Glomerular visceral epithelial cell (primary cell): ENCODE data around the gene MAP4.
"Not testable (repeated sequence)": the region's sequence is repeated elsewhere in the genome, so short reads cannot be mapped to it uniquely, and the experiment has no call there.

Experiments used
- DNase-seq: peaks from one replicate; pipeline ENCODE4 v3.0.0-alpha.2; 2016; ENCODE audit errors: extremely low spot score

MAP4 gene, protein sequence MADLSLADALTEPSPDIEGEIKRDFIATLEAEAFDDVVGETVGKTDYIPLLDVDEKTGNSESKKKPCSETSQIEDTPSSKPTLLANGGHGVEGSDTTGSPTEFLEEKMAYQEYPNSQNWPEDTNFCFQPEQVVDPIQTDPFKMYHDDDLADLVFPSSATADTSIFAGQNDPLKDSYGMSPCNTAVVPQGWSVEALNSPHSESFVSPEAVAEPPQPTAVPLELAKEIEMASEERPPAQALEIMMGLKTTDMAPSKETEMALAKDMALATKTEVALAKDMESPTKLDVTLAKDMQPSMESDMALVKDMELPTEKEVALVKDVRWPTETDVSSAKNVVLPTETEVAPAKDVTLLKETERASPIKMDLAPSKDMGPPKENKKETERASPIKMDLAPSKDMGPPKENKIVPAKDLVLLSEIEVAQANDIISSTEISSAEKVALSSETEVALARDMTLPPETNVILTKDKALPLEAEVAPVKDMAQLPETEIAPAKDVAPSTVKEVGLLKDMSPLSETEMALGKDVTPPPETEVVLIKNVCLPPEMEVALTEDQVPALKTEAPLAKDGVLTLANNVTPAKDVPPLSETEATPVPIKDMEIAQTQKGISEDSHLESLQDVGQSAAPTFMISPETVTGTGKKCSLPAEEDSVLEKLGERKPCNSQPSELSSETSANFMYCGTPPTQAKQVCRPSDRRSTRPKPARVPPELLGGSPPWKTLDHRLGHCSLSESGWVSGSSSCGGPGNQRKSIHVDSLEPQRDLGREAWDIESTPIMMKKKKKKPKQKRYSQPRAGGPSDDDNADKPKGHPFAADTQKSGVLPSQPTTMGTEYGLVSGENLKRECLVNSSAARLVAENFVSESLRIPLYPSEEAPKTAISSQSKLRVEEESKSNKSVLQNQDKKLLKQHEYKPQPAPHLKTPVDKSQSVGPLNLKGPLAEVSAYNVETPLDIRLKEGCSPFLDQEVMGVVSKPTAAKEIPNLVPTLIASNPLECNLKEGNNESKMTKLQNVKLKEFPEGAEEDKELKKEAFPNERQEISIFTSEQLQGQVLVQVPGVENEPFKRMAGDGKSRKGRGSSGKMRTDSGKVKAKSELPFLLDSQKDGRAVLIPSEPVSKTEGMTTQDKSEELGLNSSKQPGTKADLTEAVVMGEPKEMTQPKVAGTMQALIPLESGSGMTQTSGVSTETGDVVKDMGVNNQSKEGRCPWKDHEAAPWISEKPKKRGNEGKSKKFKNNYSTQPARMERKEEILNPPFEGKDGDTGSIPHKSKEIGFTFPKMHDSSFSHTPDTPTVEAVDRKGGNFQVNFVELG (N-terminal part only)

DNA sequence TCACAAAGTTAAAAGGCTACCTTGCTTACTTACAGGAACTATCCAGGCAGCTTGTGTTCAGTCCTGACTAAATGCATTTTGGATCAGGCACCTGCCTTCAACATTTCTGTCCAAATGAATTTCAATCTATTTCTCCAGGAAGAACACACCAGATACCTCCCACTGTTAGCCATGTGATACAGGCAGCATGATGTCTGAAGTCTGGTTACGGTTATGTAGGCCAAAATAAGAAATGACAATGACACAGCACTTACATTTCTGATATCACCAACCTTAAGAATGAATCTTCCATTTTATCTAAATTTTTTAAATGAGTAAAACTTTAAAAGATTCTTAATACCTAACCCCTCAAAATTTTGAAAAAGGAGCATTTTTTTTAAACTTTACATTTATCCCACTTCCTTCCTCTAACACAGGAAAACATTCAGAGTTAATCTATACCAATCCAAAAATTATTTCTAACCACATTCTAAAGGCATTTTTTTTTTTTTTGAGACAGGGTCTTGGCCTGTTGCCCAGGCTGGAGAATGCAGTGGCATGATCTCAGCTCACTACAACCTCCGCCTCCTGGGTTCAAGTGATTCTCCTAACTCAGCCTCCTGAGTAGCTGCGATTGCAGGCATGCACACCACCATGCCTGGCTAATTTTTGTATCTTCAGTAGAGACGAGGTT is at the start of gene MAP4:
MAP4 (minus strand) TSS at position 116 of the 673 bp plus-strand sequence. CDS start 17,556 bp downstream, outside the sequence.
- DNase-seq = peak; percentile 76

DNA sequence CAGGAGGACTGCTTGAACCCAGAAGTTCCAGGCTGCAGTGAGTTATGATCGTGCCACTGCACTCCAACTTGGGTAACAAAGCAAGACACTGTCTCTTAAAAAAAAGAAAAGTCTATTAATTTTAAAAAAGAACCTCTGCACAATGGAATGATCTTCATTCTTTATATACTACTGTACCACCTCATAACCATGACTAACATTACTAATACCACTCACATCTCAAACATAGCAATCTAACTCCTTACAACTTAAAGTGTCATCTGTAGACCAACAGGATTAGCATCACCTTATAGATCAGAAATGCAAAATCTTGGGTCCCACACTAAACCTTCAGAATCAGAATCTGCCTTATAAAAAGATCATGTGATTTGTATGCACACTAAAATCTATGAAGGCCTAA is 48.8 kb upstream of the MAP4 start:
- no peak for DNase-seq

DNA sequence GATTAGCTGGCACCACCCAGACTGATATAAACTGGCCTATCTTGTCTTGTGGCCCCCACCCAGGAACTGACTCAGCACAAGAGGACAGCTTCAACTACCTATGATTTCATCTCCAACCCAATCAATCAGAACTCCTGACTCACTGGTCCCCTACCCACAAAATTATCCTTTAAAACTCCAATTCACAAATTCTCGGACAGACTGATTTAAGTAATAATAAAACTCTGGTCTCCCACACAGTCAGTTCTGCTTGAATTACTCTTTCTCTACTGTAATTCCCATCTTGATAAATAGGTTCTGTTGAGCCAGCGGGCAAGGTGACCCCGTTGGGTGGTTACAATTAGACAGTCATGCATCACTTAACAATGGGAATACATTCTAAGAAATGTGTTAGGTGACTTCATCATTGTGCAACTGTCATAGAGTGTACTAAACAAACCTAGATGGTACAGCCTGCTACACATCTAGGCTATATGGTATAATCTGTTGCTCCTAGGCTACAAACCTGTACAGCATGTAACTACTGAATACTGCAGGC is 48.1 kb upstream of the MAP4 start:
- peak; percentile 83 for DNase-seq

DNA sequence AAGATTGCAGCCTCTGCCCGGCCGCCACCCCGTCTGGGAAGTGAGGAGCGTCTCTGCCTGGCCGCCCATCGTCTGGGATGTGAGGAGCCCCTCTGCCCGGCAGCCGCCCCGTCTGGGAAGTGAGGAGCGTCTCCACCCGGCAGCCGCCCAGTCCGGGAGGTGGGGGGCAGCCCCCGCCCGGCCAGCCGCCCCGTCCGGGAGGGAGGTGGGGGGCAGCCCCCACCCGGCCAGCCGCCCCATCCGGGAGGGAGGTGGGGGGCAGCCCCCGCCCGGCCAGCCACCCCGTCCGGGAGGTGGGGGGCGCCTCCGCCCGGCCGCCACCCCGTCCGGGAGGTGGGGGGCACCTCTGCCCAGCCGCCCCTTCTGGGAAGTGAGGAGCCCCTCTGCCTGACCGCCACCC is 45.4 kb upstream of the MAP4 start:
- DNase-seq = not testable (repeated sequence)

DNA sequence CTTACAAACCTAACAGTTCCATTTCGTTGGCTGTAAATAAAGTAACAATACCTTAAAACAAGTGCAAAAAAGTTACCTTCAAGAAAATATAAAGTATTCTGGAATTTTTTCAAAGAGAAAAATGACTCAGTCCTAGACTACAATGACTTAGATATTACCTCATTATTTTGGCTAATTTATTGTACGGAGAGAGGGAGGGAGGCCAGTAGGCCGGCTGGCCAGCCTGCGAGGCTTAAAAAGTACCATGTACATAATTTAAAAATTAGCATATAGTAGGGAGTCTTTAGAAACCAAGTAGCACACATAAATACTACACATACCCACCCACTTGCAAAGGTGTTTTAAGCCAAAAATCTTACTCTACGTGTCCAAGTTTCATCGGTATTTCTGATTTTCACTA is 41.9 kb upstream of the MAP4 start:
- DNase-seq = no peak

DNA sequence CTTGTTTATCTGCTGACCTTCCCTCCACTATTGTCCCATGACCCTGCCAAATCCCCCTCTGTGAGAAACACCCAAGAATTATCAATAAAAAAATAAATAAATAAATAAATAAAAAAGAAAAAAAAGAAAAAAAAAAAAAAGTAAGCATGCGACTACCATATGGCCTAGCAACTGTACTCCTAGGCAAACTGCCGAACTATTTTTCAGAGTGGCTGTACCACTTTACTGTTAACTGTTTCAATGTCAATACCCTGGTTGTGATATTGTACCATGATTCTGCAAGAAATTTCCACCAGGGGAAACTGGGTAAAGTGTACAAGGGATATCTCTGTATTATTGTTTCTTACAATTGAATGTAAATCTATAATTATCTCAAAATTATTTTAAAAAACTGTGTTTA is 41.3 kb upstream of the MAP4 start:
- DNase-seq = no peak

DNA sequence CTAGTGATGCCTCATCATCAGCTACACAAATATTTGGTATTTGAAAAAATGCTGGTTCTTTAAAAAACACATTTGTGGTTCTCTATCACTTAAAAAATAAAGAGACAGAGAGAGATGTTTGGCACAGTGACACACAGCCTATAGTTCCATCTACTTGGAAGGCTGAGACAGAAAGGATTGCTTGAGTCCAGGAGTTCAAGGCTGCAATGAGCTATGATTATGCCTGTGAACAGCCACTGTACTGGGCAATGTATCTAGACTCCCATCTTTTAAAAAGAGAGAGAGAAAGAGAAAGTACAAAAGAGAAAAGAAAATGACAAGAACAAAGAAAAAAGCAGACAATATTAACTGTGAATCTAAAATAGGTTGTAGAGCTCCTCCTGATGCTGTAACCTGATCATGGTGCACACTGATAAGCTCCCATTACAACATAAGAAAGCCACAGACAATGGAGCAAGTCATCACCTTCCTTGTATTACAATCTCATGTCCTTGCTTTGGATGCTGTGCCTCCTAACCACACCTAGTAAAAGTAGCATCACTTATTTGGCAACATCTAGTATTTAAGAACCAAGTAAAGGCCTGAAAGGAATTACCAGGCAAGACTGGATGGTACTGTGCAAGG is 31.7 kb upstream of the MAP4 start:
- DNase-seq = no peak

DNA sequence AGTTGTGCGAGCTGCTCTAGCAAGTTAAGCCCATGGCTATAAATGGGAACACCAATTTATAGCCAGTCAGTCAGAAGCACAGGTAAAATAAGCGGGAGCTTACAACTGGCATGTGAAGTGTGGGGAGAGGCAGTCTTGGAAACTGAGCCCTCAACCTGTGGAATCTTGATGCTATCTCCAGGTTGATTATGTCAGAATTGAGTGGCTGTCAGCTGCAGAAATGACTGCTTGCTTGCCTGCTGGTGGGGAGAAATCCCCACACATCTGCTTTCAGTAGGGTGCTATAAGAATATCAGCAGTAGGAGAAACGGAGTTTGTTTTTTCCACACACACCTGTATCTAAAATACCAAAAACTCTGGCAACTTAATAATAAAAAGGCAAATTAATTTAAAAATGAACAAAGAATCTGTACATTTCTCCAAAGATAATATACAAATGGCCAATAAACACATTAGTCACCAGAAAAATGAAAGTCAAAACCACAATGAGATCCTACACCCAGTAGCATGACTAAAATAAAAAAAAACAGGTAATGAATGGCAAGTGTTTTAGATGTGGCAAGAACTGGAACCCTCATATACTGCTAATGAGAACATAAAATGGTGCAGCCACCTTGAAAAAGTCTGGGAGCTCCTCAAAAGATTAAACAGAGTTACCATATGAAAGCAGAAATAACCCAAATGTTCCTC is 26.0 kb upstream of the MAP4 start:
- DNase-seq = no peak

DNA sequence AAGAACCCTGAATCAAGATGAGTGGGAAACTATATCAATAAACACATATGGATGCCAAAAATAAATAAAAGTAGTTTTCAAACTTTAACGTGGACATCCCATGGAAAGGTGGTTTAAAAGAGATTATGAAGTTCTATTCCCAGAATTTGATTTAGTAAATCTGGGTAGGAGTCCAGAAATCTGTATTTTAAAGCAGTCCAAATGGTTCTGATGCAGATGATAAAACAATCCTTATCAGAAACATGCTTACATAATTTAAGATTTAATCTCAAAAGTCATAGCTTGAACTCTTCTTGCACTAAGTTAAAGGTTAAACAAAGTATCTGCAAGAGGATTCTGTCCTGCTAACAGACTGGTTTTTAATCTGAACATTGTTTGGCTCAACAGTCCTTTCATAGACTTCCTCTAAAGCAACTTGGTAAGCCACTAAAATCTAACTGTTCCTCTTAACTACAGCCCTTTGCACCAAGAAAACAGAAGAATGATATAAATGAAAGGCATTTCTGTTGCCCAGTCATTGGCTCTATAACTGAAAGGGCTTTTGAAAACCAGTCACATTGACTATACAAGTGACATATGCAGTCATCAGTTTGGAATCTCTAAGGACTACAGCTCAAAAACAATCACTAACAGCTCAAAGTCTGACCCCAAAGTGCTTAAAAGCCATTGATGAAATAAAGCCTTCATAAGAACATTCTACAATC is 23.4 kb upstream of the MAP4 start:
- peak; percentile 72 for DNase-seq

DNA sequence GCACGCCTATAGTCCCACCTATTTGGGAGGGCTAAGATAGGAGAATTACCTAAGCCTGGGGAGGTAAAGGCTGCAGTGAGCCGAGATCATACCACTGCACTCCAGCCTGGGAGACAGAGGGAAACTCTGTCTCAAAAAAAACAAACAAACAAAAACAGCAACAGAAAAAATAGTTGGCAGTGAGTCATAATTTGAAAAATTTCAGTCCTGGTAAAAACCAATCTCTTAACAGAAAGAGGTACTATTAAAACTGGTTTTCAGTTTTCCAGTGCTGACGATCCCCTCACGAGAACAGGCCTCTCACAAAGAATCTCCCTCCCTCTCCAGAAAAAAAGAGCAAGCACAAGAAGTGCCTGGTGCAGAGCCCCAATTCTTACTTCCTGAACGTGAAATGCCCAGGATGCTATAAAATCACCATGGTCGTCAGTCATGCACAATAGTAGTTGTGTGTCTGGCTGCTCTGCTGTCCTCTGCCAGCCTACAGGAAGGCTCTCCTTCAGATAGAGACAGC is 22.8 kb upstream of the MAP4 start:
- no peak for DNase-seq

DNA sequence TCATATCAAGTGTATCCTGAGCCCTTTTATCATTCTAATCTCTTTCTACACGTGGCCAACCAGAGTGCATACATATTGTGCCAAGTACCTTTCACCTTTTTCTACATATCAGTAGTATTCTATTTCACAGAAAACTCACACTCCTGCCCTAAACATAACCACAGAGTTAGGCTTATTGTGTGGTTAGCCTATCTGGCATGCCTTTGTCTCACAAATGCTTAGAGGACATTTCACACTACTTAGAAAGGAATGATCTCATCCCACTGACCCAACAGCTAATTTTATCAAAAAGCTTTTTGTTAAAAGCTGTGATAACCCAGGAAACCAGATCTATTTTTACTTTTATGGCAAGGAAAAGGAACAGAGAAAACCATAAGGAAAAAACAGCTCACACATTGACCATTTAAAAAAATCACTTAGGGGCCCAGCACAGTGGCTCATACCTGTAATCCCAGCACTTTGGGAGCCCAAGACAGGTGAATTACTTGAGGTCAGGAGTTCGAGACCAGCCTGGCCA is 17.8 kb upstream of the MAP4 start:
- peak; percentile 86 for DNase-seq

DNA sequence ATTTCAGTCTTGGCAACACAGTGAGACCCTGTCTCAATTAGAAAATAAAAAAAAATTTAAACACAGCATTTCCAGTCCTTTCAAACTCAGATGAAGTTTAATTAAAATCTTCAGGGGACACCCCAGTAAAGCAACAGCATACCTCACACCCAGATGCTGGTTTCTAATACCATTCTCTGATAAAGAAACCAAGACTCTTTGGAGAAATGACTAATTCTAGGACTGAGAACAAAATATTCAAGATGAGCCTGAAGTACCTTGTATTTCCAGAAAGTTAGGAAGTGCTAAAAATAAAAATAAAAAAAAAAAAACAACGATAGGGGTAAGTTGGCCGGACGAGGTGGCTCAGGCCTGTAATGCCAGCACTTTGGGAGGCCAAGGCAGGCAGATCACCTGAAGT is 14.0 kb upstream of the MAP4 start:
- no peak for DNase-seq

DNA sequence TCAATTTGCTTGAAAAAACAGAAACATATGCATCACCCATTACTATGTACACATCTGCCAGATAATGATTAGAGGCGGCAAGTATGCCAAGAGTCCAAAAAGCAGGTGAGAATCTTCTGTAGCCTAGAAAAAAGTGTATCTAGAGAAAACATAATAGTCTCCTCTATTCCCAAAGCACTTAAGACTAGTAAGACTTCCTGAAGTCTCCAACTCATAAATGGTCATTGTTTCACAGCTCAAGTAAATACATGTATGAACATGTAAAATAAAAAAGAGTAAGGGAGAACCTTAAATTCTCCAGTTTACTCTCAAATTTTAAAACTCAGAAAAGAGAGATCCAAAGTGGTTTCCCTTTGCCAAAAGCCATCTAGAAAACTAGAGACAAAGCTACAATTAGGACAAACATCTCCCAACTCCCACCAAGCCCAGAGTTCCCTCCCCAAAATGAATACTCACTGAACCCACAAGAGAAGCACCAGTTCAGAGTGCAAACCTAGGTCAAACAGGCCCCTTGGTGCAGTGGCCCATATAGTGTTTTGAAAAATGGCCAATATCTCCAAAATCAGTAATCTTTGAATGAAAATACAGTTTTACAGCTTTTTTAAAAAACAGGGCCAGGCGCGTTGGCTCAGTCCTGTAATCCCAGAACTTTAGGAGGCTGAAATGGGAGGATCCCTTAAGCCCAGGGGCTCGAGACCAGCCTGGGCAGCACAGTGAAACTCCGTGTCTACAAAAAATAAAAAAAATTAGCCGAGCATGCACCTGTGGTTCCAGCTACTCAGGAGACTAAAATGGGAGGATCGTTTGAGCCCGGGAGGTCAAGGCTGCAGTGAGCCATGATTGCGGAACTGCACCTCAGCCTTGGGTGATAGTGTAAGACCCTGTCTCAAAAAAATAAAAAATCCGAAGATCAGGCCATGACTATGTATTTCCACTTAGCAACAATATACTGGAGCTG is 11.0 kb upstream of the MAP4 start:
- no peak for DNase-seq

DNA sequence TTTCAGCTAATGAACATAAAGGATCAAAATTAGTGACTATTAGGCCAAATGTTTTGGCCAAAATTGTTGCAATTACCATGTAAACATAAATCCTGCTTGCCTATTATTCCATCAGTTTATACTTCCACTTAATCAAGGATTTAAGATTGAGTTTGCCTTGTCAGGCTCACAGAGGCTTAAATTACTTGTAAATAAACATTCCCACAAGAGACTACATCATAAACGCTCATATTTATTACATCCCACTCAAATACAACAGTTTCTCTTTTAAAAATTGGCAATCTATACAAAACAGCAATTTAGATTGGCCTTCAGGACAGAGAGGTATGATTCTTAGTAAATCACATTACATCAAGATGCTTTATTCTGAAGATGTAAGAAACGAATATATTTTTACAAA is 9.9 kb upstream of the MAP4 start:
- DNase-seq = no peak

DNA sequence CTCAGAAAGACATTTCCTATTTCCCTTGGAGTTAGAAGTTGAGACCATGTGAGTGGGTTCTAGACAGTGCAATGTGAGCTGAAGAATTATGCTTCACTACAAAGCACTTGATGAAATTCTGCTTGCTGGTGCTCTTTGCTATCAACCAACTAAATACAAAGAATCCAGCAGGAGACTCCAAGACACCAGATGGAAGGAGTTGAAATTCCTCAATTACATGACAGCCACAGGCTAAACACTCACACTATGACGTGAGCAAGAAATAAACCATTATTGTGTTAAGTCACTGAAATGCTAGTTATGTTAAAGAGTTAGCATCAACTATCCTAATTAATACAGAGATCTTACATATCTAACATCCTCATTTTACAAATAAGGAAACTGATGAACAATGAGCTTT is 8.2 kb upstream of the MAP4 start:
- DNase-seq = no peak

DNA sequence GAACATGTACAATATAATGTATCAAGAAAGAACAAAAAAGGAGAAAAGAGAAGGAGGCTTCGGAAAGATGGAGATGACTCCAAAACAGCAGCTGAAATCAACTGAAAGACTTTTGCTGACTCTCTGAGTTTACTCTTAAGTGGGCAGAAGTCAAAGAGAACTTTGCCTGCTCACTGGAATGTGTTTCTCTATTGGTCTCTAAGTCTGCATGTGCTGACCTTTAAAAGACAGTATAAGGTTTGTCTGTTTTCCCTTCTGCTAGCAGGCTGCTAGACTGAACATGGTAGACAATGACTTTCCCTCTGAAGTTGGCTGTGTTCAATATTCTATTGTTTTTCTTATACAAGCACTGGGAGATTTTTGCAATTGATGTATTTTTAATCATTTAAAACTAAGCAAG is 7.2 kb upstream of the MAP4 start:
- DNase-seq = no peak

DNA sequence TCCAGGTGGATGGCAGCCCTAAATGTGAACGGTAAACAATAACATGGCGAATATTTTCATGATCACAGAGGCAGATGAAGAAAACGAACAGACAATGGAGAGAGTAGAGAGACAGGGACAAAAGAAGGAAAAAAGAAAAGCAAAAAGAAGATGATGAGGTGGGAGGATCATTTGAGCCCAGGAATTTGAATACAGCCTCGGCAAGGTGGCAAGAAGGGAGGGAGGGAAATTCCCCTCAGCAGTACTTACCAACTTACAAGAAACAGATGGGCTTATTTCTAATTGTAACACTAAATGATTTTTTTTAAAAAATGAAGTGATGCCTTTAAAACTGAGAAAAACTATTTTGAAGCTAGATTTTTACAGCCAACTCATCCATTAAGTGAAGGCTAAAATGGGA is 6.0 kb upstream of the MAP4 start:
- DNase-seq = no peak

DNA sequence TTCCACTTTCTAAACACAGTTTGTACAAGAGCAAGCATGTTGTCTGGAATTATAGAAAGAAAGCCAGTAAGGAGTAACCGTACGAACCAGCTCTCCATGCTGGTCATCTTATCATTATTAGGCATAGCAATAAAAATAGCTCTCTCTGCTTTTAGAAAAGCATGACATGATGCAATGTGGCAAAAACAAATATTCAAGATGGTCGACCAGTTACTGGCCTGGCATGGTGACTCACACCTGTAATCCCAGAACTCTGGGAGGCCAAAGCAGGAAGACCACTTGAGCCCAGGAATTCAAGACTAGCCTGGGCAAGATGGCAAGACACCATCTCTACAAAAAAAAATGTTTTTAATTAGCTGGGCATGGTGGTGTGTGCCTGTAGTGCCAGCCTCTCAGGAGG is 2.6 kb upstream of the MAP4 start:
- DNase-seq = peak; percentile 63
